Adrenal gland (tissue), 5 donors: ENCODE measurements around the gene RCAN3.
A peak's percentile ranks its signal among the peaks of the same experiment; 100 is the strongest.

Experiments used
- POLR2A ChIP-seq, 2 donors: fragments of 450-650 bp; IDR thresholded peaks; one replicate each; pipeline ENCODE4 v1.6.1; 2017; ENCODE audit warnings: antibody characterized with exemption in 2 of 2, mild to moderate bottlenecking in 2 of 2, moderate library complexity in 1 of 2
- TF ChIP-seq, protein P1 (sequence below), 6 experiments: fragments of 450-650 bp in 4 of 6; fragments of 200-600 bp in 2 of 6; sonication (generic) in 1 of 6; IDR thresholded peaks; 1 replicate in 5 of 6; 2 replicates in 1 of 6; pipeline versions ENCODE4 v1.5.1 to v1.8.0; 2016 to 2021; ENCODE audit warnings: antibody characterized with exemption in 6 of 6, mild to moderate bottlenecking in 2 of 6, moderate library complexity in 1 of 6
- donor health status: DM: no; HTN: no; CAD: no.

DNA sequence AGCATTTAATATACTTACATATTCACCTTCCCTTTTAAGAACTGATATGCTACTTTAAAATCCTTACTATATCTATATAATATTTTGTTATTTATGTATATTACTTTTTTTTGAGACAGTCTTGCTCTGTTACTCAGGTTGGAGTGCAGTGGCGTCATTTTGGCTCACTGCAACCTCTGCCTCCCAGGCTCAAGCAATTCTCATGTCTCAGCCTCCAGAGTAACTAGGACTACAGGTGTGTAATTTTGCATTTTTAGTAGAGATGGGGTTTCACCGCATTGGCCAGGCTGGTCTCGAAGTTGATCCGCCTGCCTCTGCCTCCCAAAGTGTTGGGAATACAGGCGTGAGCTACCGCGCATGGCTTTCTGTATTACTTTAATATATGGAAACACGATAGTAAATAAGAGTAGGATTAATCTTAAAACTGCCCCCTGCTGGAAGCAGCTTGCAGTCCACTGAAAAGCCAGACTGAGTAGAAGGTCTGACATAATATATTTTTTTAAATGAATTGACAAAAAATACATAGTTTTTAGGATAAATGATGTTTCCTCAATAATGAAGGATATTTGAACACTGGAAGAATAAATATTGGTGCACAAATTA, 24.4 kb downstream of the RCAN3 start:
- TF ChIP-seq, protein P1, sequence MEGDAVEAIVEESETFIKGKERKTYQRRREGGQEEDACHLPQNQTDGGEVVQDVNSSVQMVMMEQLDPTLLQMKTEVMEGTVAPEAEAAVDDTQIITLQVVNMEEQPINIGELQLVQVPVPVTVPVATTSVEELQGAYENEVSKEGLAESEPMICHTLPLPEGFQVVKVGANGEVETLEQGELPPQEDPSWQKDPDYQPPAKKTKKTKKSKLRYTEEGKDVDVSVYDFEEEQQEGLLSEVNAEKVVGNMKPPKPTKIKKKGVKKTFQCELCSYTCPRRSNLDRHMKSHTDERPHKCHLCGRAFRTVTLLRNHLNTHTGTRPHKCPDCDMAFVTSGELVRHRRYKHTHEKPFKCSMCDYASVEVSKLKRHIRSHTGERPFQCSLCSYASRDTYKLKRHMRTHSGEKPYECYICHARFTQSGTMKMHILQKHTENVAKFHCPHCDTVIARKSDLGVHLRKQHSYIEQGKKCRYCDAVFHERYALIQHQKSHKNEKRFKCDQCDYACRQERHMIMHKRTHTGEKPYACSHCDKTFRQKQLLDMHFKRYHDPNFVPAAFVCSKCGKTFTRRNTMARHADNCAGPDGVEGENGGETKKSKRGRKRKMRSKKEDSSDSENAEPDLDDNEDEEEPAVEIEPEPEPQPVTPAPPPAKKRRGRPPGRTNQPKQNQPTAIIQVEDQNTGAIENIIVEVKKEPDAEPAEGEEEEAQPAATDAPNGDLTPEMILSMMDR (IDR thresholded peaks at IDR 0.05), result peak in 4 of 6 experiments; percentile 25 to 48 (median 31)
- TF ChIP-seq POLR2A (IDR thresholded peaks at IDR 0.05), result no peak
